Liver (tissue), 9 donors: ENCODE measurements around the gene MOB3B. TPM values are rescaled to one million over a fixed set of nuclear protein-coding genes. Genes with fewer than 3 reads are reported as not detected.

Experiments used
- DNase-seq: peaks from one replicate; pipeline ENCODE4 v3.0.0-alpha.2; 2017; ENCODE audit warnings: low spot score
- H3K27ac ChIP-seq, 2 donors: one replicate each; pipeline ENCODE4 v1.7.0; 2013; ENCODE audit warnings: inconsistent platforms in 2 of 2, low read length in 2 of 2, control low read depth in 1 of 2, low read depth in 1 of 2, mild to moderate bottlenecking in 1 of 2
- H3K27me3 ChIP-seq, 4 donors: one replicate each; pipeline versions ENCODE4 v1.6.1 to v1.7.0; 2013; ENCODE audit warnings: low read length in 3 of 4, inconsistent platforms in 1 of 4, mild to moderate bottlenecking in 1 of 4, moderate library complexity in 1 of 4; ENCODE audit not compliant: control insufficient read depth in 4 of 4, insufficient read depth in 4 of 4
- H3K36me3 ChIP-seq, 4 donors: one replicate each; pipeline versions ENCODE4 v1.6.1 to v1.7.0; 2013; ENCODE audit warnings: low read length in 3 of 4, mild to moderate bottlenecking in 3 of 4, low read depth in 1 of 4, moderate library complexity in 1 of 4; ENCODE audit not compliant: control insufficient read depth in 4 of 4, insufficient read depth in 3 of 4
- H3K4me1 ChIP-seq, 4 donors: one replicate each; pipeline versions ENCODE4 v1.6.1 to v1.7.0; 2013; ENCODE audit warnings: low read length in 3 of 4, mild to moderate bottlenecking in 3 of 4, moderate library complexity in 1 of 4; ENCODE audit not compliant: control insufficient read depth in 4 of 4, insufficient read depth in 4 of 4
- H3K4me3 ChIP-seq, 3 donors: one replicate each; pipeline versions ENCODE4 v1.6.1 to v1.7.0; 2013; ENCODE audit warnings: low read length in 3 of 3, control low read depth in 1 of 3, low read depth in 1 of 3, mild to moderate bottlenecking in 1 of 3
- H3K9ac ChIP-seq, 2 donors: one replicate each; pipeline ENCODE4 v1.7.0; 2013; ENCODE audit warnings: low read length in 2 of 2, mild to moderate bottlenecking in 2 of 2, moderate library complexity in 2 of 2, control low read depth in 1 of 2, low read depth in 1 of 2
- H3K9me3 ChIP-seq, 4 donors: one replicate each; pipeline versions ENCODE4 v1.6.1 to v1.7.0; 2013; ENCODE audit warnings: low read length in 3 of 4; ENCODE audit not compliant: control insufficient read depth in 4 of 4
- FOXA1 ChIP-seq: IDR thresholded peaks from 2 replicates; pipeline ENCODE4 v1.6.1; 2016; ENCODE audit warnings: antibody characterized with exemption
- HNF4G ChIP-seq: IDR thresholded peaks from 2 replicates; pipeline ENCODE4 v1.6.1; 2016; ENCODE audit warnings: antibody characterized with exemption
- JUND ChIP-seq, 2 donors: IDR thresholded peaks; 2 replicates each; pipeline ENCODE4 v1.6.1; 2016; ENCODE audit warnings: antibody characterized with exemption in 2 of 2
- MAX ChIP-seq: IDR thresholded peaks from 2 replicates; pipeline ENCODE4 v1.6.1; 2016; ENCODE audit warnings: antibody characterized with exemption
- NR2F2 ChIP-seq: IDR thresholded peaks from 2 replicates; pipeline ENCODE4 v1.6.1; 2016; ENCODE audit warnings: antibody characterized with exemption
- RXRA ChIP-seq, 2 donors: IDR thresholded peaks; 2 replicates each; pipeline ENCODE4 v1.6.1; 2017 to 2018; ENCODE audit warnings: antibody characterized with exemption in 2 of 2, mild to moderate bottlenecking in 1 of 2
- TAF1 ChIP-seq: conservative IDR thresholded peaks from 2 replicates; pipeline ENCODE4 v1.6.1; 2016; ENCODE audit warnings: antibody characterized with exemption, mild to moderate bottlenecking
- YY1 ChIP-seq: IDR thresholded peaks from 2 replicates; pipeline ENCODE4 v1.6.1; 2016; ENCODE audit warnings: antibody characterized with exemption, mild to moderate bottlenecking
- WGBS: extraction: QIAGEN DNeasy Blood & Tissue Kit; methylation state at CpG from one replicate; pipeline ENCODE4 v1.1.7; 2013; 5-methylcytosine and 5-hydroxymethylcytosine counted together
- polyA plus RNA-seq, 2 donors: library from polyadenylated mRNA; stranded (reverse) in 1 of 2; unstranded in 1 of 2; fragments of 200-250 nt in 1 of 2; fragments of >200 nt in 1 of 2; fragmentation: Nextera tagmentation in 1 of 2; extraction: Ambion mirVana in 1 of 2; gene quantifications; one replicate each; pipeline versions ENCODE4 v1.2.1 to v1.2.3, GENCODE V29; 2013 to 2015
- total RNA-seq, 2 donors: library from RNA; depleted of rRNA; stranded (reverse); fragments of >200 nt; gene quantifications; one replicate each; pipeline ENCODE4 v1.2.3, GENCODE V29; 2014
- TF ChIP-seq, protein P1 (sequence below): IDR thresholded peaks from 2 replicates; pipeline ENCODE4 v1.6.1; 2016; ENCODE audit warnings: antibody characterized with exemption, mild to moderate bottlenecking
- TF ChIP-seq, protein P2 (sequence below): IDR thresholded peaks from 2 replicates; pipeline ENCODE4 v1.6.1; 2016; ENCODE audit warnings: antibody characterized with exemption
- TF ChIP-seq, protein P3 (sequence below): fragments of 150-350 bp; IDR thresholded peaks from 2 replicates; pipeline ENCODE4 v1.5.1; 2017; ENCODE audit warnings: improper control_type of control experiment, low read depth, low read length; ENCODE audit not compliant: missing input control
- donor health status: healthy.
- donor health status: healthy.
- donor health status: healthy.
- donor health status: healthy.
- donor health status: healthy.

Gene MOB3B
- total and polyA plus RNA-seq, 4 donors: 0.36 to 1.1 (median 0.76) TPM

GRCh38 chr9:27429436-27429835, 100.2 kb downstream of the MOB3B start:
- no peaks in the 10 kb centered on the region for H3K4me1 ChIP-seq
- H3K9ac ChIP-seq: no peak overlapping the region
- WGBS: 87% methylated on average over 2 of the region's 2 CpGs

DNA sequence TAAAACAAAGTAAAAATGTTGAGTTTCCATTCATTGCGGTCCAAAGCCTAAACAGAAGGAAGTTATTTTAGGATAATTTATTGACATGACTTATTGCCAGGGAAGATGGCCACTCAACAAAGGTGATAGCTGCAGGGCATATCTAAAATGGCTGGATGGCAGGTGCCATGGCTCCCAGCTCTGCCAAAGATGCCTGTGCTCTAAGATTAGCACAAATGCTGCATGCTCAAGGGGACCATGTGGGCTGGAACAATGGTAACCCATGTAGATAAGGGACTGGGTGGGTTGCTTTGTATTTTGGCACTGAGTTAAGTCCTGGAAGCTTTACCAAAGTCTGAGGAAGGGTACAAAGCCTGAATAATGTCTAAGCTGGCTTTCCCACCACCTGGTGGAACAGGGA, 101.1 kb downstream of the MOB3B start:
- Histone ChIP-seq H3K4me1 (no peaks in the 10 kb centered on the region), H3K4me3 (no peak overlapping the region), H3K27me3 (no peaks in the 10 kb centered on the region), H3K27ac (no peak overlapping the region), H3K9me3 (no peaks in the 10 kb centered on the region), H3K36me3 (no peaks in the 10 kb centered on the region), H3K9ac (no peak overlapping the region)
- no peak for DNase-seq
- 91% methylated on average over 1 of the region's 1 CpG for WGBS
- TF ChIP-seq YY1: no peak
- no peak for TF ChIP-seq NR2F2
- TF ChIP-seq HNF4G: no peak
- TF ChIP-seq, protein P1, sequence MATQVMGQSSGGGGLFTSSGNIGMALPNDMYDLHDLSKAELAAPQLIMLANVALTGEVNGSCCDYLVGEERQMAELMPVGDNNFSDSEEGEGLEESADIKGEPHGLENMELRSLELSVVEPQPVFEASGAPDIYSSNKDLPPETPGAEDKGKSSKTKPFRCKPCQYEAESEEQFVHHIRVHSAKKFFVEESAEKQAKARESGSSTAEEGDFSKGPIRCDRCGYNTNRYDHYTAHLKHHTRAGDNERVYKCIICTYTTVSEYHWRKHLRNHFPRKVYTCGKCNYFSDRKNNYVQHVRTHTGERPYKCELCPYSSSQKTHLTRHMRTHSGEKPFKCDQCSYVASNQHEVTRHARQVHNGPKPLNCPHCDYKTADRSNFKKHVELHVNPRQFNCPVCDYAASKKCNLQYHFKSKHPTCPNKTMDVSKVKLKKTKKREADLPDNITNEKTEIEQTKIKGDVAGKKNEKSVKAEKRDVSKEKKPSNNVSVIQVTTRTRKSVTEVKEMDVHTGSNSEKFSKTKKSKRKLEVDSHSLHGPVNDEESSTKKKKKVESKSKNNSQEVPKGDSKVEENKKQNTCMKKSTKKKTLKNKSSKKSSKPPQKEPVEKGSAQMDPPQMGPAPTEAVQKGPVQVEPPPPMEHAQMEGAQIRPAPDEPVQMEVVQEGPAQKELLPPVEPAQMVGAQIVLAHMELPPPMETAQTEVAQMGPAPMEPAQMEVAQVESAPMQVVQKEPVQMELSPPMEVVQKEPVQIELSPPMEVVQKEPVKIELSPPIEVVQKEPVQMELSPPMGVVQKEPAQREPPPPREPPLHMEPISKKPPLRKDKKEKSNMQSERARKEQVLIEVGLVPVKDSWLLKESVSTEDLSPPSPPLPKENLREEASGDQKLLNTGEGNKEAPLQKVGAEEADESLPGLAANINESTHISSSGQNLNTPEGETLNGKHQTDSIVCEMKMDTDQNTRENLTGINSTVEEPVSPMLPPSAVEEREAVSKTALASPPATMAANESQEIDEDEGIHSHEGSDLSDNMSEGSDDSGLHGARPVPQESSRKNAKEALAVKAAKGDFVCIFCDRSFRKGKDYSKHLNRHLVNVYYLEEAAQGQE: no peak
- TF ChIP-seq TAF1: no peak
- no peak for TF ChIP-seq JUND (IDR thresholded peaks at IDR 0.05)
- TF ChIP-seq, protein P2, sequence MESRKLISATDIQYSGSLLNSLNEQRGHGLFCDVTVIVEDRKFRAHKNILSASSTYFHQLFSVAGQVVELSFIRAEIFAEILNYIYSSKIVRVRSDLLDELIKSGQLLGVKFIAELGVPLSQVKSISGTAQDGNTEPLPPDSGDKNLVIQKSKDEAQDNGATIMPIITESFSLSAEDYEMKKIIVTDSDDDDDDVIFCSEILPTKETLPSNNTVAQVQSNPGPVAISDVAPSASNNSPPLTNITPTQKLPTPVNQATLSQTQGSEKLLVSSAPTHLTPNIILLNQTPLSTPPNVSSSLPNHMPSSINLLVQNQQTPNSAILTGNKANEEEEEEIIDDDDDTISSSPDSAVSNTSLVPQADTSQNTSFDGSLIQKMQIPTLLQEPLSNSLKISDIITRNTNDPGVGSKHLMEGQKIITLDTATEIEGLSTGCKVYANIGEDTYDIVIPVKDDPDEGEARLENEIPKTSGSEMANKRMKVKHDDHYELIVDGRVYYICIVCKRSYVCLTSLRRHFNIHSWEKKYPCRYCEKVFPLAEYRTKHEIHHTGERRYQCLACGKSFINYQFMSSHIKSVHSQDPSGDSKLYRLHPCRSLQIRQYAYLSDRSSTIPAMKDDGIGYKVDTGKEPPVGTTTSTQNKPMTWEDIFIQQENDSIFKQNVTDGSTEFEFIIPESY: no peak
- TF ChIP-seq FOXA1: no peak
- TF ChIP-seq, protein P3, sequence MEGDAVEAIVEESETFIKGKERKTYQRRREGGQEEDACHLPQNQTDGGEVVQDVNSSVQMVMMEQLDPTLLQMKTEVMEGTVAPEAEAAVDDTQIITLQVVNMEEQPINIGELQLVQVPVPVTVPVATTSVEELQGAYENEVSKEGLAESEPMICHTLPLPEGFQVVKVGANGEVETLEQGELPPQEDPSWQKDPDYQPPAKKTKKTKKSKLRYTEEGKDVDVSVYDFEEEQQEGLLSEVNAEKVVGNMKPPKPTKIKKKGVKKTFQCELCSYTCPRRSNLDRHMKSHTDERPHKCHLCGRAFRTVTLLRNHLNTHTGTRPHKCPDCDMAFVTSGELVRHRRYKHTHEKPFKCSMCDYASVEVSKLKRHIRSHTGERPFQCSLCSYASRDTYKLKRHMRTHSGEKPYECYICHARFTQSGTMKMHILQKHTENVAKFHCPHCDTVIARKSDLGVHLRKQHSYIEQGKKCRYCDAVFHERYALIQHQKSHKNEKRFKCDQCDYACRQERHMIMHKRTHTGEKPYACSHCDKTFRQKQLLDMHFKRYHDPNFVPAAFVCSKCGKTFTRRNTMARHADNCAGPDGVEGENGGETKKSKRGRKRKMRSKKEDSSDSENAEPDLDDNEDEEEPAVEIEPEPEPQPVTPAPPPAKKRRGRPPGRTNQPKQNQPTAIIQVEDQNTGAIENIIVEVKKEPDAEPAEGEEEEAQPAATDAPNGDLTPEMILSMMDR: no peak
- TF ChIP-seq MAX: no peak
- no peak for TF ChIP-seq RXRA (IDR thresholded peaks at IDR 0.05)

More at GRCh38 chr9:27429436-27429835, 100.2 kb downstream of the MOB3B start:
- H3K36me3 ChIP-seq: no peaks in the 10 kb centered on the region
- no peak for DNase-seq
- H3K4me3 ChIP-seq: no peak overlapping the region
- TF ChIP-seq MAX (no peak), TAF1 (no peak)
- TF ChIP-seq, protein P2: no peak
- H3K9me3 ChIP-seq: no peaks in the 10 kb centered on the region
- no peaks in the 10 kb centered on the region for H3K27me3 ChIP-seq
- no peak overlapping the region for H3K27ac ChIP-seq
